ENCODE results near the gene CUL4A.
"Not testable (repeated sequence)": the region's sequence is repeated elsewhere in the genome, so short reads cannot be mapped to it uniquely, and the experiment has no call there.

The CUL4A gene

DNA sequence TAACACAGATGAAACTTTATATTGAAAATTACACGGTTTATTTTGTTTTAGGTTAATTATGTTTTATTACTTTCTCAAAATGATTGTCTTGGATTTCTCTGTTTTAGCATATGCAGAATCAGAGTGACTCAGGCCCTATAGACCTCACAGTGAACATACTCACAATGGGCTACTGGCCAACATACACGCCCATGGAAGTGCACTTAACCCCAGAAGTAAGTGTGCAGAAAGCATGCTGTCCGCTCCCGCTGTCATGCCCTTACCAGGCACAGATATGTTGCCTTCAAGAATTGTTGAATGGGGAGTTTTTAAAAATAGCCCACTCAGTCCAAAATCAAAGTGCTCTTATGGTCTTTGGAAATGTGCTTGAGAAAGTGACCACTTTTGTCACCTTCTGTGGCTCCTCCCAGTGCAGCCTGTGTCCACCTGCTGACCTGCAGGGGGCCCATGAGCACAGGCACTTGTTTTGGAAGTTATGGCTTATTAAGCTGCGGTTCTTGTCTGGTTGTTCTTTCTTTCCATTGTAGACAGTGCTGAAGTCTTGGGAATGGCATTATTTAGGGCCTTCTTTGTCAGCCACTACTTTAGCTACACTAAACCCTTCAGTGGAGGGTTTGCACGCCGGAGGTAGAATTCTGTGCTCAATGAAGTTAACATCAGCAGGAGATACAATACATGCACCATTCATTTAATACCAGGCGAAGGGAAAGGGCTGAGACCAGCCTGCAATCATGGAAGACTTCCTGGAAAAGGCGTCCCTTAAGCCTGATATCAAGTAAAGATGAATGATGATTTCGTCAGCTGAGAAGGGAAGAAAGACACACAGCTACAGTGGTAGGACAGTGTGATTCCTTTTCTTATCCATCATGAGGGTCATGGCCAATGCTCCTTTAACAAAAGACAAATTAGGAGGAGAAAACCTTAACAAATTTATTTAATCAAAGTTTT is 36.7 kb downstream of the CUL4A start:
- TF ChIP-seq, protein P1, sequence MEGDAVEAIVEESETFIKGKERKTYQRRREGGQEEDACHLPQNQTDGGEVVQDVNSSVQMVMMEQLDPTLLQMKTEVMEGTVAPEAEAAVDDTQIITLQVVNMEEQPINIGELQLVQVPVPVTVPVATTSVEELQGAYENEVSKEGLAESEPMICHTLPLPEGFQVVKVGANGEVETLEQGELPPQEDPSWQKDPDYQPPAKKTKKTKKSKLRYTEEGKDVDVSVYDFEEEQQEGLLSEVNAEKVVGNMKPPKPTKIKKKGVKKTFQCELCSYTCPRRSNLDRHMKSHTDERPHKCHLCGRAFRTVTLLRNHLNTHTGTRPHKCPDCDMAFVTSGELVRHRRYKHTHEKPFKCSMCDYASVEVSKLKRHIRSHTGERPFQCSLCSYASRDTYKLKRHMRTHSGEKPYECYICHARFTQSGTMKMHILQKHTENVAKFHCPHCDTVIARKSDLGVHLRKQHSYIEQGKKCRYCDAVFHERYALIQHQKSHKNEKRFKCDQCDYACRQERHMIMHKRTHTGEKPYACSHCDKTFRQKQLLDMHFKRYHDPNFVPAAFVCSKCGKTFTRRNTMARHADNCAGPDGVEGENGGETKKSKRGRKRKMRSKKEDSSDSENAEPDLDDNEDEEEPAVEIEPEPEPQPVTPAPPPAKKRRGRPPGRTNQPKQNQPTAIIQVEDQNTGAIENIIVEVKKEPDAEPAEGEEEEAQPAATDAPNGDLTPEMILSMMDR (IDR thresholded peaks at IDR 0.05; ENCODE audit: control insufficient read depth, extremely low read depth, insufficient read depth) = peak; percentile 32
- DNase-seq (ENCODE audit: low read depth) = no peak
- no peak overlapping the region for H3K4me3 ChIP-seq (ENCODE audit: low read depth, low read length)

- no peak overlapping the region for H3K4me3 ChIP-seq (ENCODE audit: low read depth, low read length)
- TF ChIP-seq, protein P1 (IDR thresholded peaks at IDR 0.05; ENCODE audit: control insufficient read depth, extremely low read depth, insufficient read depth) = no peak
- DNase-seq (ENCODE audit: low read depth) = no peak
Observed at GRCh38 chr13:113252516-113253095, 43.2 kb downstream of the CUL4A start.

DNA sequence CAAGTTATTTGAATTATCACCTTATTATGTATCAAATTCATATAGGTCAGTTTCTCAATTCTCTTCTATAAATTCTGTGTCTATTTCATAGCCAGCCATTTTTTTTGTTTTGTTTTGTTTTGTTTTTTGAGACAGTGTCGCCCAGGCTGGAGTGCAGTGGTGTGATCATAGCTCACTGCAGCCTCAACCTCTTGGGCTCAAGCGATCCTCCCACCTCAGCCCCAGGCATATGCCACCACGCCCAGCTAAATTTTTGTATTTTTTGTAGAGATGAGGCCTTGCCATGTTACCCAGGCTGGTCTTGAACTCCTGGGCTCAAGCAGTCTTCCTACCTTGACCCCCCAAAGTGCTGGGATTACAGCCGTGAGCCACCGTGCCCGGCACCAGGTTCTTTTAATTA is 48.5 kb downstream of the CUL4A start:
- not testable (repeated sequence) for H3K4me3 ChIP-seq (ENCODE audit: low read depth, low read length); DNase-seq (ENCODE audit: low read depth)

- DNase-seq (ENCODE audit: low read depth) = no peak
- TF ChIP-seq, protein P1 (IDR thresholded peaks at IDR 0.05; ENCODE audit: control insufficient read depth, extremely low read depth, insufficient read depth) = no peak
- H3K4me3 ChIP-seq (ENCODE audit: low read depth, low read length) = no peak overlapping the region
Observed at GRCh38 chr13:113258321-113259054, 49.1 kb downstream of the CUL4A start.

DNA sequence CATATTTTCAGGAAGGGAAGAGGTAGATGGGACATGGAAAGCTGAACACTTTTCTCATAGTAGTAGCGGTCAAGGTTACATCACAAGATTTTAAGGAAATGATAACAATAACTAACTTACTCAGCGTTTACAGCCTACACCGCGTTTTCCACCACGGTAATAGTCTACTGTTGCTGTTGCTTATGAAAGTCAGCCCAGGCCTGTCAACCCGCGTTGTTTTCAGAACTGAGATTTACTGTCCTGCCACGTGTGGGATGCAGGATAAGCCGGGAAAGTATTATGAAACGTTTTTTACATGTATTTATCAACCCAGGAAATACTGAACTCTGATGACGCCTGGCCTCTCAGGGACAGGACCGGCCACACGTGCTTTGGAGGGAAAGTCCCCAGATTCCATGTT is 51.6 kb downstream of the CUL4A start:
- no peak for DNase-seq (ENCODE audit: low read depth)
- no peak overlapping the region for H3K4me3 ChIP-seq (ENCODE audit: low read depth, low read length)
- TF ChIP-seq, protein P1 (IDR thresholded peaks at IDR 0.05; ENCODE audit: control insufficient read depth, extremely low read depth, insufficient read depth) = no peak

DNA sequence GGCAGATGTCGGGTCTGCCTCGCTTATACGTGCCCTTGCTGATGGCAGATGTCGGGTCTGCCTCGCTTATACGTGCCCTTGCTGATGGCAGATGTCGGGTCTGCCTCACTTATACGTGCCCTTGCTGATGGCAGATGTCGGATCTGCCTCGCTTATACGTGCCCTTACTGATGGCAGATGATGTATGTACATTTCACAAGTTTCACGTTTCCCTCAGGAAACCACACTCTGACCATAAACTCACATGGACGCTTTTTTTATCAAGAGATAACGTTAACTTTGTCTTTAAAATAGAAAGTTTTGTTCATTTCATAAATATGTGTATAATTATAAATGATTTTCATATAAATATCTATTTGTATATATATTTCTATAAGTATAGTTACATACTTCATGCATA is 53.6 kb downstream of the CUL4A start:
- H3K4me3 ChIP-seq (ENCODE audit: low read depth, low read length); DNase-seq (ENCODE audit: low read depth): not testable (repeated sequence)

- no peak overlapping the region for H3K4me3 ChIP-seq (ENCODE audit: low read depth, low read length)
- TF ChIP-seq, protein P1 (IDR thresholded peaks at IDR 0.05; ENCODE audit: control insufficient read depth, extremely low read depth, insufficient read depth) = no peak
- DNase-seq (ENCODE audit: low read depth) = no peak
Observed at GRCh38 chr13:113267642-113268405, 58.4 kb downstream of the CUL4A start.
